K562 treated with DMSO at 1 percent for 48 hours (cell line): ENCODE measurements around the gene CYSLTR2. TPM values are rescaled to one million over a fixed set of nuclear protein-coding genes. Genes with fewer than 3 reads are reported as not detected.

Source experiments
- total RNA-seq: library from RNA; unstranded; fragments of 300-600 nt; gene quantifications from 2 replicates; pipeline ENCODE4 v1.2.3, GENCODE V29; 2022; ENCODE audit warnings: low replicate concordance; ENCODE audit errors: extremely low read depth

Gene CYSLTR2
- total RNA-seq: not detected in 2 replicates

GRCh38 chr13:48653472-48653939 lies at the start of gene CYSLTR2:
TSS of gene CYSLTR2 (plus strand) at chr13:48653929. CDS start at chr13:48706818, 52,889 bp downstream.

Other genes with a start within 250 kb of the CYSLTR2 start
- gene LPAR6, start 240.8 kb upstream of the CYSLTR2 start, total RNA-seq: not detected in 2 replicates
- gene RCBTB2, start 120.8 kb upstream of the CYSLTR2 start, total RNA-seq: not detected in 2 replicates